OCI-LY1 (cell line): Measurements from ENCODE around the gene ADPGK.

ENCODE experiments used
- EZH2 ChIP-seq: fragments of 200-600 bp; sonication (generic), shearing (Covaris generic); IDR thresholded peaks from 2 replicates; pipeline ENCODE4 v1.8.0; 2017; ENCODE audit warnings: borderline replicate concordance, mixed run types, mild to moderate bottlenecking, antibody characterized with exemption, low read length, moderate library complexity, mixed read lengths
- TF ChIP-seq, protein P1 (sequence below): fragments of 200-600 bp; sonication (generic), shearing (Covaris generic); IDR thresholded peaks from 2 replicates; pipeline ENCODE4 v1.5.1; 2017; ENCODE audit warnings: mild to moderate bottlenecking, antibody characterized with exemption, low read length, moderate library complexity, mixed read lengths

DNA sequence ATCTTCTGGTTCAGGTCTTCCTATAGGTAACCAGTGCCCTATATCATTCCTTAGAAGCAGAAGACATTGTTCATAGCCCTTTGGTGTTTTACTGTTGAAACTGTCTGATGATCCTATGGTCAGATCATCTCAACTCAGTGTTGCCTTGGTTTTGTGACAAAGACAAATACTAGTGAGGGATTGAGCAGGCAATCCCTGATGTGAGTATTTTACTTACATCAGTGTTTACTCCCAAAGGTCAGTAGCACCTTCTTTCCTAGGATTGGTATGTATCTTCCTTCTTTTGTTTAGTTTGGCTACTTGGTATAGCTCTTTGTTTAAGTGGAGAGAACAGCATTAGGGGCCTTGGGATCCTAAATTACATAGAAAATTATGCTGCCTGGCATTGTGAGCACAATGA, 56.4 kb downstream of the ADPGK start:
- no peak for TF ChIP-seq EZH2
- TF ChIP-seq, protein P1, sequence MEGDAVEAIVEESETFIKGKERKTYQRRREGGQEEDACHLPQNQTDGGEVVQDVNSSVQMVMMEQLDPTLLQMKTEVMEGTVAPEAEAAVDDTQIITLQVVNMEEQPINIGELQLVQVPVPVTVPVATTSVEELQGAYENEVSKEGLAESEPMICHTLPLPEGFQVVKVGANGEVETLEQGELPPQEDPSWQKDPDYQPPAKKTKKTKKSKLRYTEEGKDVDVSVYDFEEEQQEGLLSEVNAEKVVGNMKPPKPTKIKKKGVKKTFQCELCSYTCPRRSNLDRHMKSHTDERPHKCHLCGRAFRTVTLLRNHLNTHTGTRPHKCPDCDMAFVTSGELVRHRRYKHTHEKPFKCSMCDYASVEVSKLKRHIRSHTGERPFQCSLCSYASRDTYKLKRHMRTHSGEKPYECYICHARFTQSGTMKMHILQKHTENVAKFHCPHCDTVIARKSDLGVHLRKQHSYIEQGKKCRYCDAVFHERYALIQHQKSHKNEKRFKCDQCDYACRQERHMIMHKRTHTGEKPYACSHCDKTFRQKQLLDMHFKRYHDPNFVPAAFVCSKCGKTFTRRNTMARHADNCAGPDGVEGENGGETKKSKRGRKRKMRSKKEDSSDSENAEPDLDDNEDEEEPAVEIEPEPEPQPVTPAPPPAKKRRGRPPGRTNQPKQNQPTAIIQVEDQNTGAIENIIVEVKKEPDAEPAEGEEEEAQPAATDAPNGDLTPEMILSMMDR, result no peak
